NCI-H446 (cell line): Measurements from ENCODE around the gene TMEM135.

Experiments
- DNase-seq, 2 experiments: peaks; one replicate each; lab custom pipeline; 2025; lab: John Stamatoyannopoulos, UW

The TMEM135 gene

GRCh38 chr11:87194985-87195820 lies 157.5 kb downstream of the TMEM135 start:
- DNase-seq, result no peak

- DNase-seq, result no peak
These were observed 160.6 kb downstream of the TMEM135 start for GRCh38 chr11:87198266-87198881.

- DNase-seq, result no peak
These were observed 163.6 kb downstream of the TMEM135 start for GRCh38 chr11:87201376-87201775.

- no peak for DNase-seq
These were observed 166.3 kb downstream of the TMEM135 start for GRCh38 chr11:87203907-87204602.

- no peak for DNase-seq
These were observed 175.2 kb downstream of the TMEM135 start for GRCh38 chr11:87212891-87213290.

GRCh38 chr11:87213444-87213843 lies 175.7 kb downstream of the TMEM135 start:
- DNase-seq, result no peak

GRCh38 chr11:87215236-87215635 lies 177.5 kb downstream of the TMEM135 start:
- no peak for DNase-seq

GRCh38 chr11:87219266-87219665 lies 181.5 kb downstream of the TMEM135 start:
- no peak for DNase-seq

- DNase-seq, result no peak
These were observed 186.1 kb downstream of the TMEM135 start for GRCh38 chr11:87223816-87224215.

- DNase-seq, result no peak
These were observed 186.8 kb downstream of the TMEM135 start for GRCh38 chr11:87224486-87224885.

GRCh38 chr11:87228820-87229219 lies 191.1 kb downstream of the TMEM135 start:
- DNase-seq, result no peak

GRCh38 chr11:87230995-87231394 lies 193.3 kb downstream of the TMEM135 start:
- DNase-seq, result no peak

GRCh38 chr11:87232320-87232719 lies 194.6 kb downstream of the TMEM135 start:
- DNase-seq, result no peak

- no peak for DNase-seq
These were observed 197.6 kb downstream of the TMEM135 start for GRCh38 chr11:87235366-87235765.

GRCh38 chr11:87236368-87236767 lies 198.6 kb downstream of the TMEM135 start:
- no peak for DNase-seq

- no peak for DNase-seq
These were observed 201.3 kb downstream of the TMEM135 start for GRCh38 chr11:87239001-87239400.

GRCh38 chr11:87239531-87239930 lies 201.8 kb downstream of the TMEM135 start:
- DNase-seq, result no peak

- DNase-seq, result no peak
These were observed 213.8 kb downstream of the TMEM135 start for GRCh38 chr11:87251560-87251959.

- DNase-seq, result no peak
These were observed 215.1 kb downstream of the TMEM135 start for GRCh38 chr11:87252869-87253268.

- DNase-seq, result no peak
These were observed 216.8 kb downstream of the TMEM135 start for GRCh38 chr11:87254562-87254961.

GRCh38 chr11:87255589-87255988 lies 217.9 kb downstream of the TMEM135 start:
- DNase-seq, result no peak

GRCh38 chr11:87256694-87257340 lies 219.1 kb downstream of the TMEM135 start:
- DNase-seq, result no peak
